GM04503 (cell line): Measurements from ENCODE around the gene RHBDL2.
A peak's percentile ranks its signal among the peaks of the same experiment; 100 is the strongest.
"Not testable (repeated sequence)": the region's sequence is repeated elsewhere in the genome, so short reads cannot be mapped to it uniquely, and the experiment has no call there.

Source experiments
- DNase-seq: peaks from one replicate; pipeline ENCODE4 v3.0.0-alpha.2; 2012; ENCODE audit warnings: low read depth

RHBDL2 gene

DNA sequence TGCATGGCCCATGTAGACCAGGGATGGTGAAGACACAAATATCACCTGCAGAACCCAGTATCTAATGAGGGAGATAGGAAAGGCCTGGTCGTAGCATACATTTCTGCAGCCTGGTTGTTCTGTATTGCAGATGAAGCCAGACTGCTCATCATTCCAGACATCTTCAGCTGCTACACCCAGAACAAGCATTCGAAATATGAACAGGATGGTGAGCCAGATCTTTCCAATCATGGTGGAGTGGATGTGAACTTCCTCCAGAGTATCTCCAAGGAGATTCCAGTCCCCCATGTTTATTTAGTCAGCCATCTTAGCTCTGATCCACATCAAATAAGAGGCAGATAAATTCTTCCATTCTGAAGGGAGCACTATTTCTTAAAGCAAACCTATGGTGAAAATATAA, 65.8 kb downstream of the RHBDL2 start:
- DNase-seq = no peak

DNA sequence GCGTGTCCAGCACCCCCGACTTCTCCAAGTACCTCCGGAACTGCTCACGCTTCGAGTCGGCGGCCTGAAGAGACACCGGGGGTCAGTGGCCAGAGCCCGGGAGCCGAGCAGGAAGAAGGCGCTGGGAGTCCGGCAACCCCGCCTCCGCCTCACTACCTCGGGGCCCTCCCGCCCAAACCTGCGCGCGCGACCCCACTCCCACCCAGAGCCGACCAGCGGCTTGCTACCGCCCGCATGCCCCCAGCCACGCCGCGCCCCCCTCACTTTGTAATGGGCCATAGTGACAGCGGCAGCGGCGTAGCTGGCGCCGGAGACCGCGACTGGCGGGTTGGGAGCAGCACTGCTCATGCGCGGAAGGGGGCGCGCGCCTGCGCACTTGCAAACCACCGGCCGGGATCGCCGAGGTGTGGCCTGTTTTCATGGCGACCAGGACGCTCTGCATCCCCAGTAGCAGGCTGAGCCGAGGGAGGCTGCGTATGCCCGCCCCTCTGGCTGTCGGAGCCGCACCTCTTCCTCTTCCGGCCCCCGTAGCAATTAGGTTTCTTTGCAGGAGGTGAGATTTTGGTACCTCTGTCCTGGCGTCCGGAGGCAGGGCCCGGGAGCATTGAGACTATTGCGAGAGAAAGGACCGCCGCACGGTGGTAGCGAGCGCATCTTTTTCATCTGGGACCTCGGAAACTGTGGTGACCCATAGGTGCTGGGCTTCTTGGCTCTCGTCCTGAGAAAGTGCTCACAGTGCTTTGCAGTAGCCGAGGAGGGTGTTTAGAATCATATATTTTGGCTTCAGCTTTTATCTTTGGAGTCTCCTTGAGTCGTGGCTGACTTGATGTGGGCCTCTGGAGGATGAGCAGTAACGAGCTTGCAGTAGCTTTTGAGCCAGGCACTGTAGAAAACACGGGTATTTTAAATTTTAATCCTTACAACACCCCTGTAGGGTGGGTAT, 68.3 kb downstream of the RHBDL2 start, which contains the start of gene MYCBP:
MYCBP (minus strand) TSS at position 322 of the 943 bp plus-strand sequence; CDS start at position 279, 43 bp downstream.
- peak; percentile 61 for DNase-seq

DNA sequence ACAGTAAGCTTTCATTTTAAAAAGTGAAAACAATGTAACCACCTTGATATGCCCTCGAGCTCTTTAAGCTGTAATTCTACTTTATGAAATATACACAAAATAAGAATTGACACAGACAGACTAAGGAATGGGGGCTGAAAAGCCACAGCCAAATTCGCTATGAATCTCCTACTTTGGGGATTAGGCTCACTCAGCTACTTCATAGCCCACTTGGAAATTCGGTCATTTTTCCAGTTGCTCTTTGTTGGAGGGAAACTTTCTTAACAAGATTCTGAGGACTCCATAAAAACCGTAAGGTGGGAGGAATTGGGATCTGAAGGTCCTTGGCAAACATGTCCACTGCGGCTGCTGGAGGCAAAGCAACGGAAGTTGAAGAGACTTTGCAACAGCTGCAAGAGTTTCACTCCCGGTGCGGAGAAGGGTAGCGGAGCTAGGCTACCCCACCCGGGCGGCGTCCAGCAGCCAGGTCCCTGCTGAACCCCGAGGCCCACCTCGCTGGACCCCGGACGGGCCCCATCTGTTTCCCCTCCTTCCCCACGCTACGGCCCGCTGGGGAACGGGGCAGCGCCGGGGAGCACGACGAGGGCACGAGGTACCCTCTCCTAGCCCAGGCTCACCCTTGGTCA, 69.1 kb downstream of the RHBDL2 start:
- no peak for DNase-seq

DNA sequence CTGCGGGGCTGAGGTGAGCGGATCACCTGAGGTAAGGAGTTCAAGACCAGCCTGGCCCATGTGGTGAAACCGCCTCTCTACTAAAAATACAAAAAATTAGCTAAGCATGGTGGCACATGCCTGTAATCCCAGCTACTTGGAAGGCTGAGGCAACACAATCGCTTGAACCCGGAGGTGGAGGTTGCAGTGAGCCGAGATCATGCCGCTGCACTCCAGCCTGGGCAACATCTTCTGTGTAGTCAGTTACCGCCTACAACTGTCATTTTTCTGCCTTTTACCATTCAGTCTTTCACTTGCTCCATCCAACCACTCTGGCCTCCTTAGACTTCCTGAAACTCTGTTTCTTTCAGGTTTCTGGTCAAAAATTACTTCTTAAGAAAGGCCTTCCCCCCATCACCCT, 70.6 kb downstream of the RHBDL2 start:
- no peak for DNase-seq

DNA sequence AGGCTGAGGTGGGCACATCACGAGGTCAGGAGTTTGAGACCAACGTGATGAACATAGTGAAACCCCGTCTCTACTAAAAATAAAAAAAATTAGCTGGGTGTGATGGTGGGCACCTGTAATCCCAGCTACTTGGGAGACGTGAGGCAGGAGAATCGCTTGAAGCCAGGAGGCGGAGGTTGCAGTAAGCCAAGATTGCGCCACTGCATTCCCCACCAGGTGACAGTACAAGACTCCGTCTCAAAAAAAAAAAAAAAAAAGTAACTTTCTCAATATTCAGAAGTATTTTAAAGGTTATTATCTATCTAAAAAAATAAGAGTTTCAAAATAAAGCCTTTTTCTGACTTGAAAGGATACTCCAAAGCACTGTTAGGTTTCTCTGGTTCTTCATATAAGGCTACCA, 74.4 kb downstream of the RHBDL2 start:
- DNase-seq = no peak

DNA sequence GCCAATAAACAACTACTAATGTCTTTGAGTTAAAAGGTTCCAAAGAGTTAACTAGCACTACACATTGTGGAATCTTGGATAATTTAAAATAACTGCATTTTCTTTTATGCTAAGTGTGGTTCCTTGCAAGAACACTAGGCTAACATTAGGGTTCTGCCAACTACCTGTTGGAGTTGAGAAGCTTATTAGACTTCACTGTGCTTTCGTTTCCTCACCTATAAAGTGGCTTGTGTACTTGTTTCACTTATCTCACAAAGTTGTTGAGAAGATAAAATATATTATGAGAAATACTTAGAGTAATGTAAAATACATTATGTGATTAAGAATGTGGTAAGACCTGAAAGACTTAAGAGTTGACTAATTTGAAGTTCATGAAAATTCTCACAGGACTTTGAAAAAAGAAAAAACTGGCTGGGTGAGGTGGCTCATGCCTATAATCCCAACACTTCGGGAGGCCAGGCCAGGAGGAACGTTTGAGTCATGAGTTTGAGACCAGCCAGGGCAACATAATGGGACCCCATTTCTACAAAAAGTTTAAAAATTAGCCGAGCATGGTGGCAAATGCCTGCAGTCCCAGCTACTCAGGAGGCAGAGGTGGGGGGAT, 76.4 kb downstream of the RHBDL2 start:
- no peak for DNase-seq

DNA sequence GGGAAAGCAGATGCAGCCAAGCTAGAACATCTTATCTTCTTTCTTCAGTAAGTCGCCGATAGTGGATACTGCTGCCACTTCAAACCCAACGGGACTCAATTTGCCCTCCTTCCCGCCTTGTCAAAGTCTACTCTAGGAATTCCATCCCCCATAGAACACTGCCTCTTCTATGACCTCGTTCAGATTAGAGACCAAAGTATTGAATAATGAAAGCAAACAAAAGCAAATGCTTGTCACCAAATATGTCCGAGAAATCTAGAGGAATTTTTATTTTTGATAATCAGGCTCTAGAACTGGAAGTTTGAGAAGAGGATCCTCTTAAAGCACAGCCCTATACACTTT, 81.2 kb downstream of the RHBDL2 start:
- DNase-seq = no peak

DNA sequence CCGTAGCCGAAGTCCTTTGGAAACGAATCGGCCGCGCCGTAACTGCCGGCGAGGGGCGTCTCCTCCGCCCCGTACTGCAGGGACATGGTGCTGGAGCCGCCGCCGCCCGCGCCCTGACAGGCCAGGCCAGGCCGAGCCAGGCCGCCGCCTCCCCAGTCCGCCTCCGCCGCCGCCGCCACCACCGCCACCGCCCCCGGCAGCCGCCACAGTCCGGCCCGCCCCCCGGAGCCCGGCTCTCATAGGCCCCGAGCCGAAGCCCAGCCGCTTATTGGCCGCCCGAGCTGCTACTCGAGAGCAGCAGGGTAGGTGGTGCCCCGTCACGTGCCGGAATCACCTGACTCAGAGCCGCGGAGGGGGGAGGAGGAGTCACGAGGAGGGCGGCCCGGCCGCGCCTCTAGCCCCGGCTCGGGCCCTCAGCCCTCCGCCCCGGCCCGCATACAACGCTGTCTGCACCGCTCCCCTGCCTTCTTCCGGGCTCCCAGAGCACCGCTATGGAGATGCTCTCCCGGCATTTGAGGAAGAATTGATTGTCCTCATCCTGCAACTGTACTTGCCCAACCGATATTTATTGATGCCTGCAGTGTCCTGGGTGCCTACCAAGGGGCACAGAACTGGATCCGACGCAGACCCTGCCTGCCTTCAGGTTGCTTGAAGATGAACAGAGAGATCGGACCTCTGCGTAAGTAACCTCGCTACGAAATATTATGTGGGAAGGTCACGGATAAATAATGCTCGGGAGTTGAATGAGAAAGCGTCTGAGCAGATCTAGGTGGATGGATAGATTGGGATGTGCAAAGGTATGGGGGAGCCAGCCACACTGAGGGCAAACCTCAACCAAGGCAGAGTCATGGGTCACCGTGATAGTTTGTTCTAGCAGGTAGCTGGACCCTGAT, 81.8 kb downstream of the RHBDL2 start, which contains the start of gene RRAGC:
RRAGC (minus strand) TSS at position 212 of the 893 bp plus-strand sequence; CDS start at position 86, 126 bp downstream.
- DNase-seq = peak; percentile 88

DNA sequence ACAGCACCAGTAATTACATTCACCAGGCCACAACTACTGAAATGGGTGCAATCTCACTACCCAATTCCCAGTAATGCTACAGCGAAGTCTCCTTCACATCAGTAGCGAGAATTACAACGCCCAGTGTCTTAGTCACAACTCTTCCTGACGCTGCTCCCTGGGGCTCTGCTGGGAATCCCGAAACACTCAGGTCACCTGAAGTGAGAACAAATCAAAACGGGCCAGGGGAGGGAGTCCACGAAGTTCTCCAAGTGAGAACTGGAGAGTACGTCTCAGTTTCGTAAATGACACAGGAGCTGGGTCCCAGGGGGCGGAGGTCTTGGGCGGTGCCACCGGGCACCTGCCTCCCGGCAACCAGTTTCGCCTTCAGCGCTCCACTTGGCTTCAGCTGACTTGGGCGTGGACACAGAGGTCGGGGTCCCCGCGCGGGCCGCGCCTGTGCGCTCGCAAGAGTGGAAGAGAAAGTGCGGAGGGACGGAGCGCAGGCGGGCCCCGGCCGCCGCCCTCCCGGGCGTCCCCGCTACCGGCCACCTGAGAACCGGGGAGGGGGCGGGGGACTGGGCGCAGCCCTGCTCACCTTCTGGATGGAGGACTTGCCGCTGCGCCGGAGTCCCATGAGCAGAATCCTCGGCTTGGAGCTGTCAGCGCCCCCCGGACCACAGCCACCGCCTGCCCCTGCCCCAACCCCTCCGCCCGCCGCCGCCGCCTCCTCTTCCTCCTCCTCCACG, 82.6 kb downstream of the RHBDL2 start:
- DNase-seq = no peak

DNA sequence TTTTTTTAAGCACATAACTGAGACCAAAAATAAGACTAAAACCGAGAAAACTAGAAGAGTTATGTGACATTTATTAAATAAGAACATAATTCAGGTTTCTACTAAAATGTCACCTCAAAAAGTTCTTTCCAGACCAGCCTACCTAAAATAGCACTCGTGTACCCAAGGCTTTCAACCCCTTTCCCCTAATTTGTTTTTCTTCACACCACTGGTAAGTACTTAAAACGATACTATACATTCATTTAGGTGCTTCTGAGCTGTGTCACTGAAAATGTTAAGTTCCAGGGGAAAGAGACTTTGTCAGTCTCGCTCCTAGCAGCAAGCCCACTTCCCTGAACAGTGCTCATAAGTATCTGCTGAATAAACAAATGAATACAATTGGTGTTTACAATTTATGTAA, 88.8 kb downstream of the RHBDL2 start:
- DNase-seq = no peak

DNA sequence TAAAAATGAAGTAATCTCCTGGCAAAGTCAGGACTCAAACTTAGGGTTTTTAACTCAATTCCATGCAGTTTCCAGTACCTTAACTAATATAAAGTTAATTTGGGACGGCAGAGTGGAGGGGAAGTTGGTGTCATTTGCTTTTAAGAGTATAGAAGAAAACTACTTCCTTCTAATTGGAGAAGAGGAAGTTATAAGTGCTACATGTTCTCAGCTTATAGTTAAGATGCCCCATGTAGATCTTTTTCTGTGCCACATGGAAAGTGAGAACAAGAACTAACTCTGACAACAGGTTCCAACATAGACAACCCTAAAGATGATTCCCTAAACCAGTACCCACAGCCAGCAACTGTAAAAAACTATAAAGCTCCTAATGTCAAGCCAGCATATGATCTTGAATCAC, 93.6 kb downstream of the RHBDL2 start:
- no peak for DNase-seq

DNA sequence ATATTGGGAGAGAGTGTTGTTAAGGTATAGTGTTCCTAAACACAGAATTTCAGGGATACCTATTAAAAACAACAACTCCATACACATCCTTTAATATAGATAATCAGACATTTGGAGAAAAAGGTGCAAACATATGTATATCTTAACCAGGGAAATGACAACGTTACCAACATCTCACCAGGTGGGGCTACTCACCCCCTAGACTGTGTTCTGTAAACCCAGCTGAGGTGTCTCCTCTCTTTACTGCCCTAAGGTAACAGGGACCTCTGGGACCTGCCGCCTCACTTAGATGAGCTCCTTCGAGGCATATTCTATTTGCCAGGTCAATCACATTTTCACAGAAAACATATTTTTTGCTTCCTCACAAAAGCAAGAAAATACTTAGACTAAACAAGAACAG, 95.4 kb downstream of the RHBDL2 start:
- no peak for DNase-seq

DNA sequence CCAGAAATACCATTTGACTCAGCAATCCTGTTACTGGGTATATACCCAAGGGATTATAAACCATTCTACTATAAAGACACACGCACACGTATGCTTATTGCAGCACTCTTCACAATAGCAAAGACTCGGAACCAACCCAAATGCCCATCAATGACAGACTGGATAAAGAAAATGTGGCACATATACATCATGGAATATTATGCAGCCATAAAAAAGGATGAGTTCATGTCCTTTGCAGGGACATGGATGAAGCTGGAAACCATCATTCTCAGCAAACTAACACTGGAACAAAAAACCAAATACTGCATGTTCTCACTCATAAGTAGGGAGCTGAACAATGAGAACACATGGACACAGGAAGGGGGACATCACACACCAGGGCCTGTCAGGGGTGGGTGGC, 96.5 kb downstream of the RHBDL2 start:
- DNase-seq = not testable (repeated sequence)

DNA sequence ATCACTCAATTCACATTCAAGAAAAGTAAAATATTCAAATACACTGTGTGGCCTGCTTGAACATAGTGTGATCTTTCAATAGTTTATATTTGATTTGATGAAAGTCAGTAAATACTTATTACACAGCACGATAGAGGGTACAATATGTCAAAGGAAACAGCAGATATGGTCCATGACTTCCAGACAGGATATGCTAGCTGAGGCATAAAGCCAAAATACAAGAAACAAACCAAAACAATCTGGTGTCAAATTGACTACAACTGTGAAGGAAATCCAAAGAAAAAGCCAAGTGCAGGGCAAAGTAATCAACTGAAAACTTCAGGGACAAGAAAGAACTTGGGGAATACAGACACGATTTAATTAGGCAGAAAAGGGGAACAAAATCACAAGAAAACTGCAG, 101.3 kb downstream of the RHBDL2 start:
- no peak for DNase-seq

DNA sequence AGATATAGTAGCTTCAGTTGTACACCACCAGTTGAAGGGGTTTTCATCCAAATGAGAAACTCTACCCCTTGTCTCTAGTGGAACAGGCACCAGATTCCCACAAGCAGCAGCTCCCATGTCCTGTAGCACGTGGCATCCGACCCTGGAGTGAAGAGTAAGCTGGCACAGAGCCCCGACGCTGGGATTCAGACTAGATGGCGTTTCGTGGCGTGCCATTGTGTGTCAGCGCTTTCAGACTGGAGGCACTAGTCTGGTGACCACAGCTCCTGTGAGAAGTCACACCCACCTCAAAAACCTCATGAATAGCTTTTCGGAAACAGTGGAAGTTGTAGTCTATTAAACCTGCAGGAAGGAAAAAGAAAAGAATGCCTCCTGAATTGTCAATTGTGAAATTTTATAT, 102.3 kb downstream of the RHBDL2 start:
- no peak for DNase-seq

DNA sequence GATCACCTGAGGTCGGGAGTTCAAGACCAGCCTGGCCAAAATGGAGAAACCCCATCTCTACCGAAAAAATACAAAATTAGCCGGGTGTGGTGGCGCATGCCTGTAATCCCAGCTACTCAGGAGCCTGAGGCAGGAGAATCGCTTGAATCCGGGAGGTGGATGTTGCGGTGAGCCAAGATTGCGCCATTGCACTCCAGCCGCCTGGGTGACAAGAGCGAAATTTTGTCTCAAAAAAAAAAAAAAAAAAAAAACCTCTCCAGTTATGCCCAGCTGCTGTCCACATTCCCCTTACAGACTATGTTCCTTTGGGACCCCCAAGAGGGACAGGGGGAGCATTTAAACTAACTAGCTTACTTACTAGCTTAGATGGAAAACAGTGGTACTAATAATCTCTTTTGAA, 105.3 kb downstream of the RHBDL2 start:
- DNase-seq = not testable (repeated sequence)
